CD4-positive, alpha-beta T cell treated with Interleukin-4 for 1 hour (primary cell): ENCODE data around the gene MC3R.

Experiments used
- DNase-seq, 2 donors: peaks; one replicate each; pipeline ENCODE4 v3.0.0-alpha.2; 2020 to 2022

MC3R gene

GRCh38 chr20:56257604-56258003 lies 9.1 kb downstream of the MC3R start:
- DNase-seq: no peak

- DNase-seq: no peak
Observed at GRCh38 chr20:56259948-56260347, 11.4 kb downstream of the MC3R start.

- no peak for DNase-seq
Observed at GRCh38 chr20:56268536-56268935, 20.0 kb downstream of the MC3R start.

- DNase-seq: no peak
Observed at GRCh38 chr20:56271974-56272373, 23.4 kb downstream of the MC3R start.

GRCh38 chr20:56273491-56273890 lies 25.0 kb downstream of the MC3R start:
- DNase-seq: no peak

- DNase-seq: no peak
Observed at GRCh38 chr20:56274156-56274555, 25.6 kb downstream of the MC3R start.

- DNase-seq: no peak
Observed at GRCh38 chr20:56278196-56278595, 29.7 kb downstream of the MC3R start.

GRCh38 chr20:56285496-56285895 lies 37.0 kb downstream of the MC3R start:
- no peak for DNase-seq

GRCh38 chr20:56289652-56290051 lies 41.1 kb downstream of the MC3R start:
- DNase-seq: no peak

- DNase-seq: no peak
Observed at GRCh38 chr20:56299362-56299761, 50.8 kb downstream of the MC3R start.
